SW480 (cell line): ENCODE measurements around the gene DOCK10.

ENCODE experiments used
- DNase-seq: peaks from one replicate; pipeline ENCODE4 v3.0.0-alpha.2; 2016; ENCODE audit warnings: low spot score

Gene DOCK10

DNA sequence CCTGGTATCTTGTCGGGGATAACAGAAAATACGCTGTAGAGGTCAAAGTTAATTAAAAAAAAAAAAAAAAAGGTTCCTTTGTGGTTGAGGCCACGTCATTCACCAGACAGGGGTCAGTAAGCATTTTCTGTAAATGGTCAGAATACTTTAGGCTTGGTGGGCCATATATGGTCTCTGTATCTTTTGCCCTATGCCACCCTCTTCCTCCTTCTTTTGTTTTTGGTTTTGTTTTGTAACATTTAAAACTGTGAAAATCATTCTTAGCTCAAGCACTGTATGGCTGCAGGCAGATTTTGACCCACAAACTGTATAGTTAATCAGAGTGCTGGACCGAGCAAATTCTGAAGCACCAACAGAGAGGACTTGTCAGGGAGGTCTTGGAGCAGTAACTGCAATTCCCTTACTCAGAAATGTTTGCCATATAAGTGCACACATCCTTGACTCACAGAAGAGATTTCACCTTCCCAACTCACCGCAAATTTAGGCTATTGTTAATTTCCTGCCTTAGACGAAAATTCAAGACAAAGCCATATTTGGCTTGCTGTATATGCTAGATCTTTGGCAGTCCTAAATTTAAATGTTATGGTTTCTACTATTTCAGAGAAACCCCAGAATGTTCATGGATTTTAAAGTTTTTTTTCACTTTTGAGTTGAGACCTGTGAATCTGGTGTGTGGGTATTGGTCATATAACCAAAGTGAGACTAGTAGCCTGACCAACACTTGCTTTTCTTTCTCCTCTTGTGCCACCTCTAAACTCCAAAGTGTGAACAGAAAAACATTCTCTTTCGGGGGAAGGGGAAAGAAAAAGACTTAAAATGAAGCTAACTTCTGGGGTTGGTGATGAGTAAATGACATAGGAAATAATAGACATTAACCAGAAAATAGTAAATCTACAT, 65.4 kb downstream of the DOCK10 start:
- no peak for DNase-seq

DNA sequence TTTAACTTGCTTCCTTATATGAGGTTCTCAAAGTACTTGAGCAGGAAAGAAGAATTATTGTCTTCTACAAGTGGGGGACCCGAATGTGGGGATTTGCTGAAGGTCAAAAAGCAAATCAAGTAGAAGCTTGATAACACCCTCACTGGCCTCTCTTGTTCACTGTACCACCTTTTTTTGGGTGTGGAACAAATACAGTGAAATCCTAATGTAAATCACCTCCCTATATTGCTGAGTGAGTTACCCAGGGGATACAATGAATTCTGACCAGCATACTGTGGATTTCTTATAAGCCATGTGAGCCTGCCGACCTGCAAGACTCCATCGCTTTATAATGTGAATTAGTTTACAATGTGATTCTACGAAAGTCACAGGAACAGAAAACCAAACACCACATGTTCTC, 66.5 kb downstream of the DOCK10 start:
- DNase-seq = no peak

- DNase-seq = peak; percentile 75
These were observed 68.9 kb downstream of the DOCK10 start for GRCh38 chr2:224973112-224974016.

DNA sequence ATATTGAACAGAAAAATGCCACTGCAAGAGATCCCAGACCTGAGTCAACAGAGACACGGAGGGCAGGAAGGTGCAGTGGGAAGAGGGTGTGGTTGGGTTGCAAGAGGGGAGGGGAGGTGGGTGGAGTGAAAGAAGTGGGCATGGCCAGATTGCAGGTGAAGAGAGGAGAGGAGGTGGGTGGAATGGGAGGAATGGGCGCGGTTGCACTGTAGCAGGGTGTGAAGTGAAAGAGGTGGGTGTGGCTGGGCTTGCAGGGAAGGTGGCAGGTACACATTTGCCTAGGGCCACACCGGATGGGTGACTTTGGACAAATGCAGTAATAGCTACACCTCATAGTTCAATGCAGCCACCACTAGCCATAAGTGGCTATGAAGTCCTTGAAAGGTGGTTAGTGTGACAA, 71.1 kb downstream of the DOCK10 start:
- DNase-seq = peak; percentile 91

- DNase-seq = no peak
These were observed 72.0 kb downstream of the DOCK10 start for GRCh38 chr2:224970311-224970710.

DNA sequence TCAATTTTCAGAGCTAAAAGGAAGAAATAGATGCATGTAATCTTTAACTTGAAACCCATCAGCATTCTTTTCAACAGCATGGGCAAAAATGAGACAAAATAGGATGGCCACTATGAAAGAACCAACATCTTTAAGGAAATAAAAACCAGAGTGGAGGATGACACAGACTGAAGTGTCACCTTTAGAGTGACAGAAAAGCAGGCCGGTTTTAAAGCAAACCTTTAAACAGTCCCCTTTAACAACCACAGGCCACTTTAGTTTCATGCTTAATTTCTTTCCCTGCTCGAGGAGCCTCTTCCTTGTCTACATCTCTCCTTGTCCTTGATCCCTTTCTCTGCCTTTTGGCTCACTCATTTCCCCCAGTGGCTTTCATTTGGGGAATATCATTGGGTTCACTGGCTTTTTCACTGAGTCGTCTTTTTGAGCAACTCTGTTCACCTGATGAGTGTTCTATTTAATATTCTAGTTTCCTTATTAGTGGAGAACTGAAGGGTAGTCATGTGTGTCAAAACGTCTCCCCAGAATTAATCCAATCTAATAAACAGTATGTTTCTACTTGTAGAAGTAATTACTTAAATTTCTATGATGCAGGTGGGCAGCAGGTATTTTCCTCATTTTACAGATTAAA, 72.5 kb downstream of the DOCK10 start:
- no peak for DNase-seq

- no peak for DNase-seq
These were observed 73.2 kb downstream of the DOCK10 start for GRCh38 chr2:224969095-224969494.

GRCh38 chr2:224968051-224968450, 74.2 kb downstream of the DOCK10 start:
- no peak for DNase-seq

DNA sequence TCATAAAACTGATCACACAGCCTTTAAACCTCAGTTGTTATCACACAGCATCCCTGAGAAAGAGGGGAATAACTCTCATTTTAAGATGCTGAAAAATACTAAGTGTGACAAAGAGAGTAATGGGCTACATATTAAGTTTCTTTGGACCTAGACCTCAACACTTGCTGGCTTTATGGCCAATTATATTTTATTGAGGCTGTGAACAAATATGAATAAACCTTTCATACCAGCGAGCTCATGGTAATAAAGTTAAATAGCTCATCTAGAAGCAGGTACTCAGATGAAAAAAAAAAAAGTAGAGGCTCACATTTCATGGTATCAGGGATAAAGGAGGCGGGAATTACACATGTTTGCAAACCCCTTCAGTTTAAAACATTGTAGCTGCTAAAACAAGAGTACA, 75.7 kb downstream of the DOCK10 start:
- DNase-seq = no peak

- DNase-seq = no peak
These were observed 82.7 kb downstream of the DOCK10 start for GRCh38 chr2:224959556-224959955.

- no peak for DNase-seq
These were observed 83.4 kb downstream of the DOCK10 start for GRCh38 chr2:224958873-224959272.

GRCh38 chr2:224958462-224958857, 83.8 kb downstream of the DOCK10 start:
- DNase-seq = no peak

GRCh38 chr2:224957540-224958461, 84.5 kb downstream of the DOCK10 start:
- no peak for DNase-seq

DNA sequence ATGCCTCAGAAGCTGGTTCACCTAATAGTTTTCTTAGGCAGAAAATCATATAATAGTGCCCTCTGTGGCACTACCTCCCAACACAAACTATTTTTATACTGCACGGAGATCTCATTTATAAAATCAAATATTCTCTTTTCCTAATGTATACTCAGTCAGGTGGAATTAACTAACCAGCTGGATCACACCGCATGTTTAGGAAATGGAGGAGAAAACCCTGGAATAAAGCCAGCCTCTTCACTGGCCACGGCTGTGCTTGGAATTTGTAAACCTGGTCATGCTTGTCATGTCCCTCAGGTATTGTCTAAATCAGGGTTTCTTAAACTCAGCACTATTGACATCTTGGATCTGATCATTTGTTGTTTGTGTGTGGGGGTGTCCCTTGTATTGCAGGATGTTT, 85.6 kb downstream of the DOCK10 start:
- no peak for DNase-seq

DNA sequence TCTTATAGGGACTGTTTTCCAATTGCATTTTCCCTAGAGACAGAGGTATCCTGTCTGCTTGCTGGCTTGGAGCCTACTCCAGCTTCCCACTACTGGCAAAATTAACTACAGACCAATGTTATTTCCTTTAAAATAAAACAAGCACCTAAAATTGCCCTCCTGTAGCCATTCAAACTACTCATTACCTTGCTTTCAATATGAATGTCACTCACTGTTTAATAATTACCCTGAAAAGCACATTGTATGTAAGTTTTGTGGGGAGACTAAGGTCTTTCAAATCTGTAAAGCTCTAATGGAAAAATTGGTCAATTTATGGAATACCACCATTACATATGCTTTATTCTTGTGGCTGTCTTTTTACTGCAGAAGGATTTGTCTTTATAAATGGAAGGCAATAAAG, 87.3 kb downstream of the DOCK10 start:
- DNase-seq = no peak

GRCh38 chr2:224952936-224953657, 89.2 kb downstream of the DOCK10 start:
- DNase-seq = no peak

DNA sequence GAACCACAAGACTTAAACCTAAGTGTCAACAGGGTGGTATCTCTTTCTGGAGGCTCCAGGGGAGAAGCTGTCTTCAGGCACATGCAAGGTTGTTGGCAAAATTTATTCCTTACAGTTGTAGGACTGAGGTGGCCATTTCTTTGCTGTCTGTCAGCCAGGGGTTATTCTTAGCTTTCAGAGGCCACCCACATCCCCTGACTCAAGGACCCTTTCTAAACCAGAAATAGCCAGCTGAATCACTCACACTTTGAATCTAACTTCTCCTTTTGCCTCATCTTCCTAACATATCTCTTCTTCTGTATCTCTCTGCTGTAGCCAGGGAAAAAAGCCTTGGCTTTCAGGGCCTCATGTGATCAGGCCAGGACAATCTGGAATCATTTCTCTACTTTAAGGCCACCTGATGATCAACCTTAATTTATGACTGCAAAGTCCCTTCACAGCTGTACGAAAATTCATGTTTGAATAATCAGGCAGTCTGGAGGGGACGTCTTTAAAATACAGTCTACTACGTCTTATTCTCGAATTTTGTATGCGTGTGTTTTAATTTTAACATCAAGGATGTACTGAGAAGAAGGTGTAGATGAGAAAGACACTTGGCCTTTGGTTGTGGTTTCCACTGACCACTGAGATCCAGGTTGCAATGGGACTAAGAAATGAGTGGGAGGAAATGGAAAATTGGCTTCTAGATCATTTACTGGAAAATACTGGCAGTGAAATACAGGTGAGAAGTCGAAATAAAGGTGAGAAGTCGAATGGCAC, 90.4 kb downstream of the DOCK10 start:
- no peak for DNase-seq

DNA sequence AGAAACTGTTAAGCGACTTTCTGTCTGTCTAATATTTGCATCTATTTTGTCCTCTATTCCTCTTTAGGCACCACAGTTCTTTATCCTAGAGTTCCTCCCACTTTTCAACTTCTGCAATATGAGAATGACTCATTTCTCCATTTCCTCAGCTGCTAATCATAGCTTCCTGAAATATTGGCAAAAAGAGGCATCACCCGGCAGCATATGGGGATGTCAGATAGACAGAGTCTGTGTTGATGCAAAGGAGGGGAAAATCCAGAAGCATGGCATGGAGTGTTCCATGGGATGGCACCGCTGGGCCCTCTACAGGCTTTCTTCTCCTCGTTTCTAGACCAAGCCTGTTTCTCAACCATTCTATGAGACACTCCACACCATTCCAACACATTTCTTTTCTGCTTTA, 93.4 kb downstream of the DOCK10 start:
- no peak for DNase-seq

- DNase-seq = no peak
These were observed 94.3 kb downstream of the DOCK10 start for GRCh38 chr2:224948005-224948404.

GRCh38 chr2:224947566-224947965, 94.7 kb downstream of the DOCK10 start:
- no peak for DNase-seq
